Fibroblast of pulmonary artery (primary cell): ENCODE results near the gene UQCRQ.
A peak's percentile ranks its signal among the peaks of the same experiment; 100 is the strongest.

Experiments used
- DNase-seq: peaks from one replicate; pipeline ENCODE4 v3.0.0-alpha.2; 2010; ENCODE audit warnings: low read depth
- H3K4me3 ChIP-seq: replicated peaks from 2 replicates; pipeline ENCODE4 v1.5.1; 2011; ENCODE audit warnings: low read depth, mild to moderate bottlenecking, control low read depth, low read length, moderate library complexity
- CTCF ChIP-seq: IDR thresholded peaks from 2 replicates; pipeline ENCODE4 v1.5.1; 2011; ENCODE audit warnings: mild to moderate bottlenecking, control low read depth, low read length, inconsistent platforms; ENCODE audit errors: missing control alignments

Gene UQCRQ

GRCh38 chr5:132822650-132823480, 43.6 kb upstream of the UQCRQ start:
- no peak overlapping the region for H3K4me3 ChIP-seq

GRCh38 chr5:132823481-132824050, 42.9 kb upstream of the UQCRQ start:
- DNase-seq = no peak
- no peak overlapping the region for H3K4me3 ChIP-seq
- TF ChIP-seq CTCF = no peak

More at GRCh38 chr5:132822650-132823480, 43.6 kb upstream of the UQCRQ start:
- peak; percentile 34 for DNase-seq
- TF ChIP-seq CTCF = no peak

GRCh38 chr5:132824426-132824825, 42.0 kb upstream of the UQCRQ start:
- H3K4me3 ChIP-seq = no peak overlapping the region
- no peak for TF ChIP-seq CTCF
- DNase-seq = no peak

GRCh38 chr5:132825033-132825833, 41.2 kb upstream of the UQCRQ start:
- TF ChIP-seq CTCF = no peak
- DNase-seq = no peak
- H3K4me3 ChIP-seq = no peak overlapping the region

GRCh38 chr5:132825834-132826391, 40.5 kb upstream of the UQCRQ start:
- no peak overlapping the region for H3K4me3 ChIP-seq
- DNase-seq = no peak

More at GRCh38 chr5:132825834-132826391, 40.5 kb upstream of the UQCRQ start:
- no peak for TF ChIP-seq CTCF
